ENCODE results near the gene BTBD19.
"Not testable (repeated sequence)": the region's sequence is repeated elsewhere in the genome, so short reads cannot be mapped to it uniquely, and the experiment has no call there.

The BTBD19 gene

DNA sequence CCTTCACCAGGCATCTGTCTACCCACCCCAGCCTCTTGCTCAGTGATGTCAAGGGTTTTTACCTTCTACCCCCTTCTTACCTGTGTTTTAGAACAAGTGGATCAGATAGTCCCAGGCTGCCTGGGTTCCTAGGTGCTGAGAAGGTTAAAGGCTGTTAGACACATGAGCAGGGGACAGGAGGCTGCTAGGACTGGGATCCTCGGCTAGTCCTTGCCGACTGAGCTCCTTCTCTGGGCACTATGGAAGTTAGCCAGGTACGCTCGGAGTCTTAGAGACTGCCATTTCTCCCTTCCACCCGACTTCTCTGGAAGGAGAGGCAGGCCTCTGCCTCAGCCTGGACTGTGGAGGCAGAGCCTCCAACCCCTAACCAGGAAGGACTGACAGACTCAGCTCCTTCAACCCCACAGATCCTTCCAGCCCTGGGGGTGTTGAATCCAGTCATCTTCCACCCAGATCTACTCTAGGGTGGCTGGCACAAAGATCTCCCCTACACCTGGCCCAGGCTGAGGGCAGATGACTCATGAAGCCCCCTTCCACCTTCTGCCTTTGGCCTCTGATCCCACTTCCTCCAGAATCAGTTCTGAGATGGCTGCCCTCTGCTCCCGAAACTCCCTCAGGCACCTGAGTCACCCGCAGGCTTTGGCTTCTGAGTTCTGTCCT is 1.5 kb upstream of the BTBD19 start, which contains the start of gene DYNLT4:
Gene DYNLT4 (minus strand): TSS at position 648 of the 660 bp plus-strand sequence. CDS start 683 bp downstream, outside the sequence.
- Histone ChIP-seq H3K4me3 (ENCODE audit: severe bottlenecking) (no peak within 1 kb of the TSS), H3K36me3 (ENCODE audit: low read depth) (peaks cover 45% of the 10 kb centered on the region), H3K27me3 (ENCODE audit: insufficient read depth, poor library complexity, severe bottlenecking) (no peaks in the 10 kb centered on the region), H3K4me1 (ENCODE audit: insufficient read depth, poor library complexity, severe bottlenecking) (peaks cover 28% of the 10 kb centered on the region), H3K9me3 (ENCODE audit: severe bottlenecking) (no peaks in the 10 kb centered on the region), H3K27ac (ENCODE audit: poor library complexity, severe bottlenecking) (peak within 1 kb of the TSS; percentile 96)
- DNase-seq (ENCODE audit: low spot score) (no peak), ATAC-seq (ENCODE audit: low read depth) (peak; percentile 18)
- TF ChIP-seq, protein P1, sequence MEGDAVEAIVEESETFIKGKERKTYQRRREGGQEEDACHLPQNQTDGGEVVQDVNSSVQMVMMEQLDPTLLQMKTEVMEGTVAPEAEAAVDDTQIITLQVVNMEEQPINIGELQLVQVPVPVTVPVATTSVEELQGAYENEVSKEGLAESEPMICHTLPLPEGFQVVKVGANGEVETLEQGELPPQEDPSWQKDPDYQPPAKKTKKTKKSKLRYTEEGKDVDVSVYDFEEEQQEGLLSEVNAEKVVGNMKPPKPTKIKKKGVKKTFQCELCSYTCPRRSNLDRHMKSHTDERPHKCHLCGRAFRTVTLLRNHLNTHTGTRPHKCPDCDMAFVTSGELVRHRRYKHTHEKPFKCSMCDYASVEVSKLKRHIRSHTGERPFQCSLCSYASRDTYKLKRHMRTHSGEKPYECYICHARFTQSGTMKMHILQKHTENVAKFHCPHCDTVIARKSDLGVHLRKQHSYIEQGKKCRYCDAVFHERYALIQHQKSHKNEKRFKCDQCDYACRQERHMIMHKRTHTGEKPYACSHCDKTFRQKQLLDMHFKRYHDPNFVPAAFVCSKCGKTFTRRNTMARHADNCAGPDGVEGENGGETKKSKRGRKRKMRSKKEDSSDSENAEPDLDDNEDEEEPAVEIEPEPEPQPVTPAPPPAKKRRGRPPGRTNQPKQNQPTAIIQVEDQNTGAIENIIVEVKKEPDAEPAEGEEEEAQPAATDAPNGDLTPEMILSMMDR (IDR thresholded peaks at IDR 0.05; ENCODE audit: poor library complexity, severe bottlenecking): no peak

DNA sequence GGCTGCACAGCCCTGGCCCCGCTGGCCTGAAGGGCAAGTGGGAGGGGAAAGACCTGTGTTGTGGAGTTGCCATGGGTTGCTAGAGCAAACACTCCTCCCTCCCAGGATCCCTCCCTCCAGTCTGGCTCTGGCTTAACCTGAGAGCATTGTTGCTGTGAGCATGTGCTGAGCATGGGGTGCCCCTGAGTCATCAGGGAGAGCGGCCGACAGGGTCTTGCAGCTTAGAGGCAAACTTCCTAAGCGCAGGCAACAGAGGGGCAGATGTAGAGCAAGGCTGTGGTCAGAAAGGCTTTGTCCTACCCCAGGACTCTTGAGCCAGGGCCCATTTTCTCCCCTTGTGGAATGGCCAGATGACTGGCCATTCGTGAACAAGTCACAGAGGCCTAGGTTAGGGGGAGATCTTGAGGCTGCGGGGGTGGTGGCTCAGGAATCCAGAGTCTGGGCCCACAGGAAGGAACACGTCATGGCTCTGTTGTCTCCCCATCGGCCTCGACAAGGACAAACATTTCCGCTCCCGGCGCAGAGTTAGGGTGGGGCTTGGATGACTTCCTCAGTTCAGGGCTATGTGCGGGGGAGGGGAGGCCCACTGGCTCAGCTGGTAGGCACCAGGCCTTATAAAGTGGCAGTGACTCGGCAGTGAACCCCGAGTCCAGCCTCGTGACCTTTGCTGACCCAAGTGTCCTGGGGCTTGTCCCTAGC is 810 bp upstream of the BTBD19 start:
- Histone ChIP-seq H3K9me3 (ENCODE audit: severe bottlenecking) (no peaks in the 10 kb centered on the region), H3K27me3 (ENCODE audit: insufficient read depth, poor library complexity, severe bottlenecking) (no peaks in the 10 kb centered on the region), H3K4me3 (ENCODE audit: severe bottlenecking) (no peak overlapping the region), H3K36me3 (ENCODE audit: low read depth) (peaks cover 38% of the 10 kb centered on the region), H3K27ac (ENCODE audit: poor library complexity, severe bottlenecking) (peak overlapping the region; percentile 96), H3K4me1 (ENCODE audit: insufficient read depth, poor library complexity, severe bottlenecking) (peaks cover 28% of the 10 kb centered on the region)
- DNase-seq (ENCODE audit: low spot score): peak; percentile 99
- ATAC-seq (ENCODE audit: low read depth): peak; percentile 82
- TF ChIP-seq, protein P1 (IDR thresholded peaks at IDR 0.05; ENCODE audit: poor library complexity, severe bottlenecking): no peak

DNA sequence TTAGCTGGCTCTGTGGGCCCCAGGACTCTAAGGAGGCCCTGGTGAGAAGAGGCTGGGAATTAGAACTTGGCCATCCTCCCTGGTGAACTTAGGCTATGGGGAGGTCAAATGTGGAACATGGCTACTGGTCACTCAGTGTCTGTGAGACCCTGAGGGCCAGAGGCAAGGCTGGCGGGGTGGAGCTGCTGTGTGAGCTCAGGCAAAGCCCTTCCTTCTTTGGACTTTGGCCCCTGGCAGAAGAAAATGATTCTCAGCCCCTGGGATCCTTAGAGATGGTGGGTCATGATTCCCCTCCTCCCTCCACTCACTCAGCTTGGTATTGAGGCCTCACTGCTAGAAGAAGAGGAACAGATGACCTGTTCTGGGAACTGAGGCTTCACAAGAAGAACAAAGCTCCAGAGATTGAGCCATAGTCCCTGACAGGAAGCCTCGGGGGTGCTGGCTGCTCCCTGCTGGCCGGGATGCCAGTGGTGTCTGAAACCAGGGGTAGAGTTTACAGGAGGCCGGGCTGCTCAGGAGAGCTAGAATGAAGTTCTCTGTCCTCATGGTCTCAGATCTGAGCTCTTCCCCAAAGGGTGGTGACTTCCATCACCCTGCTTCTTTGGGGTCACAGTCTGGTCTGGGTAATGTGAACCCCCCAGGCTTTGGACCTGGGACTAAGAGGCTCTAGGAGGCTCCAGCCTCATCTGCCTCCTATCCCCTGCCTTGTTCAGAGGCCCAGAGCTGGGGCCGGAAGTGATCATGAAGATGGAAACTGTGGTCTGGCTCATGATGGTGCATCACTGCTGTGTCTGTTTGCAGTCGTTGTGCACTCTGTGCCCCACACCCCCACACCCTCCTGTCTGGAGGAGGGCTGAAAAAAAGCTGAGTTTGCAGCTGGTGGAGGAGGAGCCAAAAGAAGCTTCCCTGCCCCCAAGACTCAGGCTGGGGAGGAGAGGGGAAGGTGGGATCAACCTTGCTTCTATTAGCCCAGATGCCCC is 905 bp downstream of the BTBD19 start:
- Histone ChIP-seq H3K27ac (ENCODE audit: poor library complexity, severe bottlenecking) (peak overlapping the region; percentile 96), H3K27me3 (ENCODE audit: insufficient read depth, poor library complexity, severe bottlenecking) (no peaks in the 10 kb centered on the region), H3K4me1 (ENCODE audit: insufficient read depth, poor library complexity, severe bottlenecking) (peaks cover 31% of the 10 kb centered on the region), H3K36me3 (ENCODE audit: low read depth) (peaks cover 21% of the 10 kb centered on the region), H3K4me3 (ENCODE audit: severe bottlenecking) (no peak overlapping the region), H3K9me3 (ENCODE audit: severe bottlenecking) (no peaks in the 10 kb centered on the region)
- DNase-seq (ENCODE audit: low spot score) (no peak), ATAC-seq (ENCODE audit: low read depth) (no peak)
- TF ChIP-seq, protein P1 (IDR thresholded peaks at IDR 0.05; ENCODE audit: poor library complexity, severe bottlenecking): no peak

DNA sequence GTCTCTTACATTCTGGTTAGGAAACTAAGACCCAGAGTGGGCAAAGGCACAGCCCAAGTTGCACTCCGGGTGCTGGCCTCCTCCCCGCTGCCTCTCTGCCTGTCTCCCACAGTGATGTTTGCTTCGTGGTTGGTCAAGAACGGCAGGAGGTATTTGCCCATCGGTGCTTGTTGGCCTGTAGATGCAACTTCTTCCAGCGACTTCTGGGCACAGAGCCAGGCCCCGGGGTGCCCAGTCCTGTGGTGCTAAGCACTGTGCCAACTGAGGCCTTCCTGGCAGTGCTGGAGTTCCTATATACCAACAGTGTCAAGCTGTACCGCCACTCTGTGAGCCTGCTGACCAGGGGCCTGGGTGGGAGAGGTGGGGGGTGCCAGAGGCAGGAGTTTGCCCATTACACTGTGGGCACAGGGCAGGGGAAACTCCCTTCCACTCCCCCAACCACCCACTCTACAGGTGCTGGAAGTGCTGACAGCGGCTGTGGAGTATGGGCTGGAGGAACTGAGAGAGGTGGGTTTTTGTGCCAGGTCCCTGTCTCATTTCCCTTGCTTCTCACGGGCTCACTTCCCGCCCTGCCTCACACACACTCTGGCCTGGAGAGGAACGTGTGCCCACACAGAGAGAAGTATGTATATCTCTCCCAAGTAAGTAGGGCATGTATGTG is 1.9 kb downstream of the BTBD19 start:
- H3K4me1 ChIP-seq (ENCODE audit: insufficient read depth, poor library complexity, severe bottlenecking): peaks cover 35% of the 10 kb centered on the region
- DNase-seq (ENCODE audit: low spot score) (no peak), ATAC-seq (ENCODE audit: low read depth) (no peak)
- TF ChIP-seq, protein P1 (IDR thresholded peaks at IDR 0.05; ENCODE audit: poor library complexity, severe bottlenecking): no peak
- no peaks in the 10 kb centered on the region for H3K27me3 ChIP-seq (ENCODE audit: insufficient read depth, poor library complexity, severe bottlenecking)
- H3K36me3 ChIP-seq (ENCODE audit: low read depth): peaks cover 15% of the 10 kb centered on the region
- no peaks in the 10 kb centered on the region for H3K9me3 ChIP-seq (ENCODE audit: severe bottlenecking)
- H3K4me3 ChIP-seq (ENCODE audit: severe bottlenecking): no peak overlapping the region
- H3K27ac ChIP-seq (ENCODE audit: poor library complexity, severe bottlenecking): peak overlapping the region; percentile 96

DNA sequence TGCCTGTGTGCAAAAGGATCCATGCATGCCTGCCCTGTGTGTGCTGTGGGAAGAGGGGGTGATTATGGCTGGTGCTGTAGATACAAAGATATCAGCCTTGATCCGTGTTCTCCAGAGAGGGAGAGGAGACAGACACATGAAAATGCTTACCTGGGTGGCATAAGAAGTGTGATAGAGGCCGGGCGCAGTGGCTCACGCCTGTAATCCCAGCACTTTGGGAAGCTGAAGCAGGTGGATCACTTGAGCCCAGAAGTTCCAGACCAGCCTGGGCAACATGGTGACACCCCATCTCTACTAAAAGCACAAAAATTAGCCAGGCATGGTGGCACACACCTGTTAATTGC is 2.4 kb downstream of the BTBD19 start:
- H3K4me3 ChIP-seq (ENCODE audit: severe bottlenecking); ATAC-seq (ENCODE audit: low read depth); H3K9me3 ChIP-seq (ENCODE audit: severe bottlenecking); H3K27me3 ChIP-seq (ENCODE audit: insufficient read depth, poor library complexity, severe bottlenecking); DNase-seq (ENCODE audit: low spot score): not testable (repeated sequence)
- peak overlapping the region; percentile 96 for H3K27ac ChIP-seq (ENCODE audit: poor library complexity, severe bottlenecking)
- H3K36me3 ChIP-seq (ENCODE audit: low read depth): peaks cover 12% of the 10 kb centered on the region
- peaks cover 37% of the 10 kb centered on the region for H3K4me1 ChIP-seq (ENCODE audit: insufficient read depth, poor library complexity, severe bottlenecking)

Measured in RWPE2 (cell line).